Upper lobe of left lung (tissue), 6 donors: ENCODE results near the gene EFCAB8. TPM values are rescaled to one million over a fixed set of nuclear protein-coding genes. Genes with fewer than 3 reads are reported as not detected.

Source experiments
- ATAC-seq, 2 donors: fragments of 200-7000 bp; cut with Tn5 transposase; one replicate each; pipeline ENCODE4 v1.9.1; 2022; ENCODE audit warnings: mild to moderate bottlenecking in 2 of 2, moderate library complexity in 2 of 2; ENCODE audit not compliant: low FRiP score in 2 of 2
- DNase-seq, 2 donors: peaks; one replicate each; pipeline ENCODE4 v3.0.0-alpha.2; 2019 to 2020
- H3K27ac ChIP-seq, 4 donors: fragments of 200-600 bp; sonication (generic); one replicate each; pipeline ENCODE4 v1.5.1; 2016 to 2019
- H3K27me3 ChIP-seq, 4 donors: fragments of 200-600 bp; sonication (generic); one replicate each; pipeline ENCODE4 v1.5.1; 2017 to 2019
- H3K36me3 ChIP-seq, 4 donors: fragments of 200-600 bp; sonication (generic); one replicate each; pipeline ENCODE4 v1.5.1; 2016 to 2019
- H3K4me1 ChIP-seq, 4 donors: fragments of 200-600 bp; sonication (generic); one replicate each; pipeline ENCODE4 v1.5.1; 2018 to 2019
- H3K4me3 ChIP-seq, 4 donors: fragments of 200-600 bp; sonication (generic); one replicate each; pipeline ENCODE4 v1.5.1; 2017 to 2019; ENCODE audit warnings: mild to moderate bottlenecking in 2 of 4, moderate library complexity in 1 of 4
- H3K9me3 ChIP-seq, 4 donors: fragments of 200-600 bp; sonication (generic); one replicate each; pipeline ENCODE4 v1.5.1; 2018 to 2019
- CTCF ChIP-seq, 6 experiments: fragments of 450-650 bp in 4 of 6; fragments of 200-600 bp in 2 of 6; sonication (generic) in 2 of 6; IDR thresholded peaks; one replicate each; pipeline ENCODE4 v1.5.1; 2016 to 2019; ENCODE audit warnings: antibody characterized with exemption in 6 of 6
- EP300 ChIP-seq, 4 donors: sonication (generic); formaldehyde crosslinking; IDR thresholded peaks; one replicate each; pipeline ENCODE4 v1.5.1; 2017; ENCODE audit warnings: antibody characterized with exemption in 4 of 4, control low read depth in 2 of 4
- POLR2A ChIP-seq, 4 donors: fragments of 450-650 bp; IDR thresholded peaks; one replicate each; pipeline ENCODE4 v1.5.1; 2016 to 2017; ENCODE audit warnings: antibody characterized with exemption in 4 of 4, mild to moderate bottlenecking in 2 of 4
- POLR2AphosphoS5 ChIP-seq, 2 donors: sonication (generic); formaldehyde crosslinking; IDR thresholded peaks; one replicate each; pipeline ENCODE4 v1.5.1; 2017; ENCODE audit warnings: antibody characterized with exemption in 2 of 2
- WGBS, 2 donors: methylation state at CpG; one replicate each; pipeline ENCODE4 v1.1.5; 2017 to 2018; 5-methylcytosine and 5-hydroxymethylcytosine counted together
- total RNA-seq, 6 donors: library from RNA; depleted of rRNA in 4 of 6; stranded (reverse); fragments of >200 nt in 4 of 6; gene quantifications; one replicate each; pipeline versions ENCODE4 v1.1.0 to v1.2.1, GENCODE V29; 2016 to 2021
- donor health status: DM: no; HTN: no; CAD: no; lungs with moderate emphysema.
- donor health status: DM: no; HTN: yes; CAD: no; lungs with severe emphysema.

EFCAB8 gene
- total RNA-seq, 6 donors from 2014 or later: 0.10 to 3.3 (median 0.67) TPM

- WGBS, 2 donors: 68% methylated on average over 5 to 6 of the region's 6 CpGs
- TF ChIP-seq POLR2A (IDR thresholded peaks at IDR 0.05) (no peak), POLR2AphosphoS5 (IDR thresholded peaks at IDR 0.05) (no peak), EP300 (IDR thresholded peaks at IDR 0.05) (no peak), CTCF (IDR thresholded peaks at IDR 0.05) (no peak)
- no peak for DNase-seq
These were observed 118.0 kb downstream of the EFCAB8 start for GRCh38 chr20:32976746-32977145.

GRCh38 chr20:32977281-32978008 is 118.7 kb downstream of the EFCAB8 start:
- Histone ChIP-seq H3K36me3 (no peaks in the 10 kb centered on the region), H3K9me3 (no peaks in the 10 kb centered on the region), H3K4me1 (peaks cover 0 to 3% (median 0%) of the 10 kb centered on the region in 4 donors), H3K4me3 (no peak overlapping the region), H3K27me3 (no peaks in the 10 kb centered on the region), H3K27ac (no peak overlapping the region)
- 89 to 91% methylated on average over 5 to 12 of the region's 13 CpGs for WGBS, 2 donors
- ATAC-seq: peak in 1 of 2 donors; percentile 6
- DNase-seq: no peak
- TF ChIP-seq POLR2AphosphoS5 (IDR thresholded peaks at IDR 0.05) (no peak), CTCF (IDR thresholded peaks at IDR 0.05) (no peak), EP300 (IDR thresholded peaks at IDR 0.05) (no peak), POLR2A (IDR thresholded peaks at IDR 0.05) (no peak)

More at GRCh38 chr20:32976746-32977145, 118.0 kb downstream of the EFCAB8 start:
- ATAC-seq: no peak
- Histone ChIP-seq H3K27ac (no peak overlapping the region), H3K27me3 (no peaks in the 10 kb centered on the region), H3K36me3 (no peaks in the 10 kb centered on the region), H3K4me1 (peaks cover 0 to 6% (median 2%) of the 10 kb centered on the region in 4 donors), H3K9me3 (no peaks in the 10 kb centered on the region), H3K4me3 (no peak overlapping the region)

GRCh38 chr20:32978009-32978335 is 119.2 kb downstream of the EFCAB8 start:
- Histone ChIP-seq H3K4me3 (no peak overlapping the region), H3K4me1 (peaks cover 0 to 5% (median 0%) of the 10 kb centered on the region in 4 donors), H3K9me3 (no peaks in the 10 kb centered on the region), H3K27me3 (no peaks in the 10 kb centered on the region), H3K36me3 (no peaks in the 10 kb centered on the region), H3K27ac (no peak overlapping the region)
- DNase-seq (no peak), ATAC-seq (no peak)
- 80 to 95% methylated on average over 7 of the region's 7 CpGs for WGBS, 2 donors
- TF ChIP-seq POLR2A (IDR thresholded peaks at IDR 0.05): no peak
- TF ChIP-seq POLR2AphosphoS5 (IDR thresholded peaks at IDR 0.05): no peak
- TF ChIP-seq EP300 (IDR thresholded peaks at IDR 0.05): no peak
- TF ChIP-seq CTCF (IDR thresholded peaks at IDR 0.05): no peak

GRCh38 chr20:32979201-32979998 is 120.7 kb downstream of the EFCAB8 start:
- H3K4me3 ChIP-seq: no peak overlapping the region
- H3K4me1 ChIP-seq: peaks cover 0 to 6% (median 0%) of the 10 kb centered on the region in 4 donors
- H3K36me3 ChIP-seq: no peaks in the 10 kb centered on the region
- ATAC-seq: no peak
- no peaks in the 10 kb centered on the region for H3K9me3 ChIP-seq
- H3K27ac ChIP-seq: no peak overlapping the region
- TF ChIP-seq CTCF (IDR thresholded peaks at IDR 0.05): no peak
- WGBS, 2 donors: 69 to 82% methylated on average over 6 to 9 of the region's 9 CpGs
- no peak for DNase-seq
- no peaks in the 10 kb centered on the region for H3K27me3 ChIP-seq
